ENCODE results near the gene STXBP6.

- peak in 1 of 2 donors; percentile 15 for TF ChIP-seq POLR2A (IDR thresholded peaks at IDR 0.05)
- no peak for TF ChIP-seq CTCF (IDR thresholded peaks at IDR 0.05)
Measured at GRCh38 chr14:25090716-25091454, 40.9 kb upstream of the STXBP6 start.
